ENCODE data around the gene GCN1.

DNA sequence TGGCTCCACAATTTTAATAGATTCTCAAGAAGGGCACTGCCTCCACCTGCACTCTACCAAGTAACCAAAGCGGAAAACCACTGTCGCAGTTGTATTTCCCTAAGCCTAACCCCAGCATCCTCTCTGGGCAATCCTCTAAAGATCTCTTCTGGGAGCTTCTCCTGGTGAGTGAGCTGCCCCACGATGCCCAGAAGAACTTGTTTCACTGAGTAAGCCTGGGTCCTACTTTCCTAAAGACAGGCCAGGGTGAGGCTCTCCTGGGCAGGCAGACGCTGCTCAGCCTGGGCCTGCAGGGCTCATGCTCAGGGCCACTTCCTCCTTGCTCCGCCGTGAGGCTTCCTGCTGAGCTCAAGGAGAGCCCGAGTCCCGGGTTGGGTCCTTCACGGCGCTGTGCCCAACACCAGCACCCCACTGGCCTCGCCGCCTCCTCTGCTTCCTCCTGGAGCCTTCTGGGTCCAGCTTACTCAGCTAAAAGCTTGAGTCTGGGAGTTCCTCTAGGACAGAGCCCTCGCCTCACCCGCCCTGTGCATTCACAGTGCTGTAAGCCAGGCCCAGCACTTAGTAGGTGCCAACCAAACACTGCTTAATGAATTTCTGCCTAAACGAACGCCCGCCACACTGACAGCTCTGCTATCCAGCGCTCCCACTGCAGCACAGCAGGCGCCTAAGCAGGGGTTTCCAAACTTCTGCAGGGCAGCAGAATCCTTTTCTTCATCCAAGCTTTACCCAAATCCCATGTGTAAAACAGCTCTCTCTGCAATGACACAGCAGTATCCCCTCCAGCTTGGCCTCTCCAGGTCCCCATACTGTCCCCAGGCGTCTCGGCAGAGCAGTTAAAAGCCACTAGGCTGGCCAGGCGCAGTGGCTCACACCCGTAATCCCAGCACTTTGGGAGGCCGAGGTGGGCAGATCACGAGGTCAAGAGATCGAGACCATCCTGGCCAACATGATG is 83.7 kb downstream of the GCN1 start:
- TF ChIP-seq POLR2AphosphoS5 (IDR thresholded peaks at IDR 0.05), result no peak
- no peak for TF ChIP-seq CTCF (IDR thresholded peaks at IDR 0.05)
- no peak for TF ChIP-seq POLR2A (IDR thresholded peaks at IDR 0.05)
